ENCODE results near the gene RREB1. TPM values are rescaled to one million over a fixed set of nuclear protein-coding genes. Genes with fewer than 3 reads are reported as not detected.

The RREB1 gene
- total RNA-seq, 1 donor from 2014 or later = 41.8 TPM

DNA sequence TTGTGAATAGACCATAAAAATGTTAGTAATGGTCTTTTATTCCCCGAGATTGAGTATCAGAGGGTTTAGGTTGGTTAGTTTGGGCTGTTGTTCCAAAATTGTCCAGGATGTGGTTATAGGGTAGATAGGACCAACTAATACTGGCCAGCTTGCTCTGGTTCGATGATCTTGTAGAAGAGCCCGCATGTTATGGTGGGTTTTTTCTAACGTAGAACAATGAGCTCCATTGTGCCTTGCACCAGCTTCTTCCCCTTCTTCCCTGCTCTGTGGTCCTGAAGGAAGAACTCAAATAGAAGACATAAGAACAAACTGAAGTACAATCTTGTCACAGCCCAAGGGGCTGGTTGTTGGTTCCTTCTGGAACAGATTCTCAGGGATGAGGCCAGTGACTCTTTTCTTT, 70.5 kb downstream of the RREB1 start:
- peaks cover 53% of the 10 kb centered on the region for H3K79me2 ChIP-seq (ENCODE audit: insufficient read depth, low read length)
- H4K20me1 ChIP-seq (ENCODE audit: insufficient read depth, low read length) = peaks cover 61% of the 10 kb centered on the region
- no peaks in the 10 kb centered on the region for H3K27me3 ChIP-seq (ENCODE audit: insufficient read depth, low read length)
- Mint-ChIP-seq H3K27ac (ENCODE audit: unreplicated experiment) (no peak overlapping the region), H3K27me3 (ENCODE audit: low read depth, unreplicated experiment) (no peaks in the 10 kb centered on the region), H3K36me3 (ENCODE audit: low read depth, unreplicated experiment) (peaks cover 17% of the 10 kb centered on the region), H3K9me3 (ENCODE audit: unreplicated experiment) (no peaks in the 10 kb centered on the region), H3K4me3 (ENCODE audit: unreplicated experiment) (no peak overlapping the region), H3K4me1 (ENCODE audit: low read depth, unreplicated experiment) (peaks cover 16% of the 10 kb centered on the region)
- no peak overlapping the region for H3K4me2 ChIP-seq (ENCODE audit: low read length)
- H3K9ac ChIP-seq (ENCODE audit: low read length) = no peak overlapping the region
- no peak for TF ChIP-seq EZH2 (IDR thresholded peaks at IDR 0.05; ENCODE audit: insufficient read depth, low read length)
- TF ChIP-seq, protein P1, sequence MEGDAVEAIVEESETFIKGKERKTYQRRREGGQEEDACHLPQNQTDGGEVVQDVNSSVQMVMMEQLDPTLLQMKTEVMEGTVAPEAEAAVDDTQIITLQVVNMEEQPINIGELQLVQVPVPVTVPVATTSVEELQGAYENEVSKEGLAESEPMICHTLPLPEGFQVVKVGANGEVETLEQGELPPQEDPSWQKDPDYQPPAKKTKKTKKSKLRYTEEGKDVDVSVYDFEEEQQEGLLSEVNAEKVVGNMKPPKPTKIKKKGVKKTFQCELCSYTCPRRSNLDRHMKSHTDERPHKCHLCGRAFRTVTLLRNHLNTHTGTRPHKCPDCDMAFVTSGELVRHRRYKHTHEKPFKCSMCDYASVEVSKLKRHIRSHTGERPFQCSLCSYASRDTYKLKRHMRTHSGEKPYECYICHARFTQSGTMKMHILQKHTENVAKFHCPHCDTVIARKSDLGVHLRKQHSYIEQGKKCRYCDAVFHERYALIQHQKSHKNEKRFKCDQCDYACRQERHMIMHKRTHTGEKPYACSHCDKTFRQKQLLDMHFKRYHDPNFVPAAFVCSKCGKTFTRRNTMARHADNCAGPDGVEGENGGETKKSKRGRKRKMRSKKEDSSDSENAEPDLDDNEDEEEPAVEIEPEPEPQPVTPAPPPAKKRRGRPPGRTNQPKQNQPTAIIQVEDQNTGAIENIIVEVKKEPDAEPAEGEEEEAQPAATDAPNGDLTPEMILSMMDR (IDR thresholded peaks at IDR 0.05; ENCODE audit: insufficient read depth, low read depth, low read length) = no peak
- H3K4me1 ChIP-seq (ENCODE audit: insufficient read depth, low read length) = peaks cover 4% of the 10 kb centered on the region
- no peak overlapping the region for H3K27ac ChIP-seq (ENCODE audit: low read depth, low read length)
- no peak overlapping the region for H2AFZ ChIP-seq (ENCODE audit: low read depth, low read length)
- no peak overlapping the region for H3K4me3 ChIP-seq (ENCODE audit: insufficient read depth, low read depth, low read length)
- H3K36me3 ChIP-seq (ENCODE audit: insufficient read depth, low read length) = peaks cover 41% of the 10 kb centered on the region
- no peak for DNase-seq (ENCODE audit: low read depth)
- H3K9me3 ChIP-seq (ENCODE audit: insufficient read depth, low read depth, low read length) = no peaks in the 10 kb centered on the region
- FAIRE-seq = no peak

DNA sequence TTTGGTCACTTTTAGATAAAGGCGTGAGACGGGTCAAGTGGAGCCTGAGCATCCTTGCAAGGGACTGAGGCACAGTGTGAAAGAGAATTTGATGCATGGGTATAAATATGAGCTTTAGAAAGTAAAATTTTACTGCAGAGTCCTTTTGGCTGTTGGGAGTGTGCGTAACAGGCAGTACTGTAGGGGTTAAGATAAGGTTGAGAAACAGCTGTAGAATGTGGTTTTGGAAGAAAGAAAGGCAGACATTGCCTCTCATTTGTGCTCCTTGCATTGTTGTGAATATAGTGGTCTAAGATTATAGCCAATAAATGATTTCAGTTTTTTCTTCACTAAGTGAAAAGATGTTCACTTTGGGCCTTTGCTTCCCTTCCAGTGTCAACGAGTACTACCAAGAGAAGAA, 73.0 kb downstream of the RREB1 start:
- peaks cover 25% of the 10 kb centered on the region for H3K36me3 Mint-ChIP-seq (ENCODE audit: low read depth, unreplicated experiment)
- no peak overlapping the region for H3K4me3 Mint-ChIP-seq (ENCODE audit: unreplicated experiment)
- Histone ChIP-seq H3K27ac (ENCODE audit: low read depth, low read length) (no peak overlapping the region), H3K36me3 (ENCODE audit: insufficient read depth, low read length) (peaks cover 41% of the 10 kb centered on the region), H3K4me2 (ENCODE audit: low read length) (no peak overlapping the region), H3K4me3 (ENCODE audit: insufficient read depth, low read depth, low read length) (no peak overlapping the region), H3K79me2 (ENCODE audit: insufficient read depth, low read length) (peaks cover 31% of the 10 kb centered on the region), H2AFZ (ENCODE audit: low read depth, low read length) (no peak overlapping the region), H4K20me1 (ENCODE audit: insufficient read depth, low read length) (peaks cover 55% of the 10 kb centered on the region), H3K4me1 (ENCODE audit: insufficient read depth, low read length) (no peaks in the 10 kb centered on the region), H3K9ac (ENCODE audit: low read length) (no peak overlapping the region), H3K27me3 (ENCODE audit: insufficient read depth, low read length) (no peaks in the 10 kb centered on the region), H3K9me3 (ENCODE audit: insufficient read depth, low read depth, low read length) (no peaks in the 10 kb centered on the region)
- no peak overlapping the region for H3K27ac Mint-ChIP-seq (ENCODE audit: unreplicated experiment)
- no peak for TF ChIP-seq EZH2 (IDR thresholded peaks at IDR 0.05; ENCODE audit: insufficient read depth, low read length)
- TF ChIP-seq, protein P1 (IDR thresholded peaks at IDR 0.05; ENCODE audit: insufficient read depth, low read depth, low read length) = no peak
- peaks cover 5% of the 10 kb centered on the region for H3K4me1 Mint-ChIP-seq (ENCODE audit: low read depth, unreplicated experiment)
- no peaks in the 10 kb centered on the region for H3K9me3 Mint-ChIP-seq (ENCODE audit: unreplicated experiment)
- no peak for FAIRE-seq
- H3K27me3 Mint-ChIP-seq (ENCODE audit: low read depth, unreplicated experiment) = no peaks in the 10 kb centered on the region
- DNase-seq (ENCODE audit: low read depth) = no peak

DNA sequence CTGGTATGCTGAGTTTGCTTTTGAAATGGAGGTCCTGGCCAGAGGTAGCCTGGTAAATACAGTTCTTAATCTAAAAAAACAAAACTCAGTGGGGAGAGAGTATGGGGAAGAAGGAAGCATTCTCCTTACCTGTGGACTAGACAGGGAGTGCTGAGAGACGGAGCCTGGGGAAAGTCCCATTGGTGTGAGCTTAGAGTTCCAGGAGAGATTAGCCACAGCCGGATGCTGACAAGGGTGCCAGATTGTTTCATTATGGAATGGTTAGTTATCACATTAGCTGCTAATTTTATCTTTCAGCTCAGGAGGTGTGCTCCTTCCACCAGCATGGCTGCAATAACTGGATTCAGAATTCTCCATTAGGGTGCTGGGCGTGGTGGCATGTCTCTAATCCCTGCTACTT, 75.9 kb downstream of the RREB1 start:
- peaks cover 32% of the 10 kb centered on the region for H3K36me3 Mint-ChIP-seq (ENCODE audit: low read depth, unreplicated experiment)
- H2AFZ ChIP-seq (ENCODE audit: low read depth, low read length) = no peak overlapping the region
- H3K4me1 ChIP-seq (ENCODE audit: insufficient read depth, low read length) = no peaks in the 10 kb centered on the region
- H4K20me1 ChIP-seq (ENCODE audit: insufficient read depth, low read length) = peaks cover 47% of the 10 kb centered on the region
- FAIRE-seq (no peak), DNase-seq (ENCODE audit: low read depth) (no peak)
- no peak overlapping the region for H3K27ac Mint-ChIP-seq (ENCODE audit: unreplicated experiment)
- no peaks in the 10 kb centered on the region for H3K9me3 Mint-ChIP-seq (ENCODE audit: unreplicated experiment)
- H3K27me3 Mint-ChIP-seq (ENCODE audit: low read depth, unreplicated experiment) = no peaks in the 10 kb centered on the region
- peaks cover 46% of the 10 kb centered on the region for H3K36me3 ChIP-seq (ENCODE audit: insufficient read depth, low read length)
- no peak overlapping the region for H3K27ac ChIP-seq (ENCODE audit: low read depth, low read length)
- H3K27me3 ChIP-seq (ENCODE audit: insufficient read depth, low read length) = no peaks in the 10 kb centered on the region
- H3K9me3 ChIP-seq (ENCODE audit: insufficient read depth, low read depth, low read length) = no peaks in the 10 kb centered on the region
- H3K4me3 Mint-ChIP-seq (ENCODE audit: unreplicated experiment) = no peak overlapping the region
- no peak for TF ChIP-seq EZH2 (IDR thresholded peaks at IDR 0.05; ENCODE audit: insufficient read depth, low read length)
- TF ChIP-seq, protein P1 (IDR thresholded peaks at IDR 0.05; ENCODE audit: insufficient read depth, low read depth, low read length) = no peak
- peaks cover 2% of the 10 kb centered on the region for H3K4me1 Mint-ChIP-seq (ENCODE audit: low read depth, unreplicated experiment)
- no peak overlapping the region for H3K4me3 ChIP-seq (ENCODE audit: insufficient read depth, low read depth, low read length)
- H3K79me2 ChIP-seq (ENCODE audit: insufficient read depth, low read length) = peaks cover 20% of the 10 kb centered on the region
- no peak overlapping the region for H3K9ac ChIP-seq (ENCODE audit: low read length)
- no peak overlapping the region for H3K4me2 ChIP-seq (ENCODE audit: low read length)
